Measurements from ENCODE around the gene NOP53. TPM values are rescaled to one million over a fixed set of nuclear protein-coding genes. Genes with fewer than 3 reads are reported as not detected.
A peak's percentile ranks its signal among the peaks of the same experiment; 100 is the strongest.
"Not testable (repeated sequence)": the region's sequence is repeated elsewhere in the genome, so short reads cannot be mapped to it uniquely, and the experiment has no call there.

The NOP53 gene
- total RNA-seq, 1 donor from 2014 or later = 89.9 TPM

GRCh38 chr19:47781590-47782262 is 36.4 kb downstream of the NOP53 start:
- H3K4me3 Mint-ChIP-seq (ENCODE audit: unreplicated experiment) = peak overlapping the region; percentile 58
- peaks cover 40% of the 10 kb centered on the region for H3K79me2 ChIP-seq (ENCODE audit: insufficient read depth, low read length)
- no peak overlapping the region for H2AFZ ChIP-seq (ENCODE audit: low read depth, low read length)
- no peak overlapping the region for H3K4me2 ChIP-seq (ENCODE audit: low read length)
- H3K27ac Mint-ChIP-seq (ENCODE audit: unreplicated experiment) = no peak overlapping the region
- peaks cover 52% of the 10 kb centered on the region for H4K20me1 ChIP-seq (ENCODE audit: insufficient read depth, low read length)
- H3K27me3 ChIP-seq (ENCODE audit: insufficient read depth, low read length) = no peaks in the 10 kb centered on the region
- no peak for FAIRE-seq
- H3K36me3 Mint-ChIP-seq (ENCODE audit: low read depth, unreplicated experiment) = peaks cover 30% of the 10 kb centered on the region
- peaks cover 17% of the 10 kb centered on the region for H3K36me3 ChIP-seq (ENCODE audit: insufficient read depth, low read length)
- H3K27ac ChIP-seq (ENCODE audit: low read depth, low read length) = no peak overlapping the region
- no peaks in the 10 kb centered on the region for H3K9me3 ChIP-seq (ENCODE audit: insufficient read depth, low read depth, low read length)
- no peaks in the 10 kb centered on the region for H3K9me3 Mint-ChIP-seq (ENCODE audit: unreplicated experiment)
- peaks cover 14% of the 10 kb centered on the region for H3K4me1 ChIP-seq (ENCODE audit: insufficient read depth, low read length)
- H3K27me3 Mint-ChIP-seq (ENCODE audit: low read depth, unreplicated experiment) = no peaks in the 10 kb centered on the region
- no peak for DNase-seq (ENCODE audit: low read depth)
- H3K4me3 ChIP-seq (ENCODE audit: insufficient read depth, low read depth, low read length) = no peak overlapping the region
- peaks cover 12% of the 10 kb centered on the region for H3K4me1 Mint-ChIP-seq (ENCODE audit: low read depth, unreplicated experiment)
- H3K9ac ChIP-seq (ENCODE audit: low read length) = no peak overlapping the region
- no peak for TF ChIP-seq CTCF (IDR thresholded peaks at IDR 0.05; ENCODE audit: insufficient read depth, low read depth, low read length)
- TF ChIP-seq EZH2 (IDR thresholded peaks at IDR 0.05; ENCODE audit: insufficient read depth, low read length) = no peak

- Mint-ChIP-seq H3K27ac (ENCODE audit: unreplicated experiment) (no peak overlapping the region), H3K27me3 (ENCODE audit: low read depth, unreplicated experiment) (no peaks in the 10 kb centered on the region), H3K4me3 (ENCODE audit: unreplicated experiment) (no peak overlapping the region), H3K36me3 (ENCODE audit: low read depth, unreplicated experiment) (peaks cover 29% of the 10 kb centered on the region), H3K4me1 (ENCODE audit: low read depth, unreplicated experiment) (peaks cover 8% of the 10 kb centered on the region), H3K9me3 (ENCODE audit: unreplicated experiment) (no peaks in the 10 kb centered on the region)
- Histone ChIP-seq H4K20me1 (ENCODE audit: insufficient read depth, low read length) (peaks cover 26% of the 10 kb centered on the region), H3K27ac (ENCODE audit: low read depth, low read length) (no peak overlapping the region), H3K27me3 (ENCODE audit: insufficient read depth, low read length) (no peaks in the 10 kb centered on the region), H3K36me3 (ENCODE audit: insufficient read depth, low read length) (peaks cover 10% of the 10 kb centered on the region), H3K9ac (ENCODE audit: low read length) (no peak overlapping the region), H3K9me3 (ENCODE audit: insufficient read depth, low read depth, low read length) (no peaks in the 10 kb centered on the region), H3K79me2 (ENCODE audit: insufficient read depth, low read length) (peaks cover 2% of the 10 kb centered on the region), H3K4me2 (ENCODE audit: low read length) (no peak overlapping the region), H3K4me1 (ENCODE audit: insufficient read depth, low read length) (no peaks in the 10 kb centered on the region), H2AFZ (ENCODE audit: low read depth, low read length) (no peak overlapping the region), H3K4me3 (ENCODE audit: insufficient read depth, low read depth, low read length) (no peak overlapping the region)
- FAIRE-seq = no peak
- no peak for TF ChIP-seq EZH2 (IDR thresholded peaks at IDR 0.05; ENCODE audit: insufficient read depth, low read length)
- no peak for TF ChIP-seq CTCF (IDR thresholded peaks at IDR 0.05; ENCODE audit: insufficient read depth, low read depth, low read length)
- DNase-seq (ENCODE audit: low read depth) = no peak
Observed at GRCh38 chr19:47786566-47786965, 41.2 kb downstream of the NOP53 start.

GRCh38 chr19:47787307-47787706 is 42.0 kb downstream of the NOP53 start:
- not testable (repeated sequence) for H3K4me2 ChIP-seq (ENCODE audit: low read length); H3K27ac Mint-ChIP-seq (ENCODE audit: unreplicated experiment); H3K4me1 ChIP-seq (ENCODE audit: insufficient read depth, low read length); H3K27me3 ChIP-seq (ENCODE audit: insufficient read depth, low read length); H3K9me3 ChIP-seq (ENCODE audit: insufficient read depth, low read depth, low read length); H3K9ac ChIP-seq (ENCODE audit: low read length); DNase-seq (ENCODE audit: low read depth); H3K4me1 Mint-ChIP-seq (ENCODE audit: low read depth, unreplicated experiment); H3K4me3 ChIP-seq (ENCODE audit: insufficient read depth, low read depth, low read length); H3K27ac ChIP-seq (ENCODE audit: low read depth, low read length); H3K79me2 ChIP-seq (ENCODE audit: insufficient read depth, low read length); H3K4me3 Mint-ChIP-seq (ENCODE audit: unreplicated experiment); H3K27me3 Mint-ChIP-seq (ENCODE audit: low read depth, unreplicated experiment); FAIRE-seq; H3K9me3 Mint-ChIP-seq (ENCODE audit: unreplicated experiment); H2AFZ ChIP-seq (ENCODE audit: low read depth, low read length)
- H3K36me3 Mint-ChIP-seq (ENCODE audit: low read depth, unreplicated experiment) = peaks cover 23% of the 10 kb centered on the region
- H4K20me1 ChIP-seq (ENCODE audit: insufficient read depth, low read length) = peaks cover 19% of the 10 kb centered on the region
- peaks cover 10% of the 10 kb centered on the region for H3K36me3 ChIP-seq (ENCODE audit: insufficient read depth, low read length)

- not testable (repeated sequence) for H3K36me3 Mint-ChIP-seq (ENCODE audit: low read depth, unreplicated experiment); H3K4me1 Mint-ChIP-seq (ENCODE audit: low read depth, unreplicated experiment); H3K36me3 ChIP-seq (ENCODE audit: insufficient read depth, low read length); H3K27me3 Mint-ChIP-seq (ENCODE audit: low read depth, unreplicated experiment); H4K20me1 ChIP-seq (ENCODE audit: insufficient read depth, low read length); FAIRE-seq; H3K4me2 ChIP-seq (ENCODE audit: low read length); H3K4me3 ChIP-seq (ENCODE audit: insufficient read depth, low read depth, low read length); H3K9me3 Mint-ChIP-seq (ENCODE audit: unreplicated experiment); H3K4me3 Mint-ChIP-seq (ENCODE audit: unreplicated experiment); H3K9me3 ChIP-seq (ENCODE audit: insufficient read depth, low read depth, low read length); H3K27me3 ChIP-seq (ENCODE audit: insufficient read depth, low read length); H2AFZ ChIP-seq (ENCODE audit: low read depth, low read length); H3K27ac ChIP-seq (ENCODE audit: low read depth, low read length); H3K79me2 ChIP-seq (ENCODE audit: insufficient read depth, low read length); DNase-seq (ENCODE audit: low read depth); H3K4me1 ChIP-seq (ENCODE audit: insufficient read depth, low read length); H3K9ac ChIP-seq (ENCODE audit: low read length); H3K27ac Mint-ChIP-seq (ENCODE audit: unreplicated experiment)
Observed at GRCh38 chr19:47789811-47790210, 44.5 kb downstream of the NOP53 start.

All from astrocyte (in vitro differentiated cells and primary cell).